Nephron progenitor cell (in vitro differentiated cells): Measurements from ENCODE around the gene EYA2.

Experiments used
- DNase-seq: peaks from one replicate; pipeline ENCODE4 v3.0.0; 2021
- H3K27ac Mint-ChIP-seq: 2 replicates; pipeline ENCODE4 v1.8.0; 2021; ENCODE audit warnings: mild to moderate bottlenecking, moderate library complexity, mixed read lengths
- H3K27me3 Mint-ChIP-seq: 2 replicates; pipeline ENCODE4 v1.8.0; 2021; ENCODE audit warnings: mild to moderate bottlenecking, low read depth, mixed read lengths; ENCODE audit not compliant: poor library complexity
- H3K36me3 Mint-ChIP-seq: 2 replicates; pipeline ENCODE4 v1.8.0; 2021; ENCODE audit warnings: low read depth, mixed read lengths
- H3K4me1 Mint-ChIP-seq: 2 replicates; pipeline ENCODE4 v1.8.0; 2021; ENCODE audit warnings: mixed read lengths
- H3K4me3 Mint-ChIP-seq: 2 replicates; pipeline ENCODE4 v1.8.0; 2021; ENCODE audit warnings: mild to moderate bottlenecking, moderate library complexity, mixed read lengths
- H3K9me3 Mint-ChIP-seq: 2 replicates; pipeline ENCODE4 v1.8.0; 2021; ENCODE audit warnings: mild to moderate bottlenecking, moderate library complexity, mixed read lengths
- CTCF ChIP-seq: fragments of 200-600 bp; sonication (generic); IDR thresholded peaks from 2 replicates; pipeline ENCODE4 v1.5.0; 2021; ENCODE audit warnings: antibody characterized with exemption

EYA2 gene

GRCh38 chr20:47029845-47030244, 135.2 kb downstream of the EYA2 start:
- Mint-ChIP-seq H3K4me1 (peaks cover 42% of the 10 kb centered on the region), H3K27ac (no peak overlapping the region), H3K27me3 (no peaks in the 10 kb centered on the region), H3K4me3 (no peak overlapping the region), H3K9me3 (peaks cover 14% of the 10 kb centered on the region), H3K36me3 (peaks cover 22% of the 10 kb centered on the region)
- DNase-seq: no peak
- no peak for TF ChIP-seq CTCF

GRCh38 chr20:47030271-47030810, 135.7 kb downstream of the EYA2 start:
- no peak for TF ChIP-seq CTCF
- Mint-ChIP-seq H3K36me3 (peaks cover 22% of the 10 kb centered on the region), H3K27me3 (no peaks in the 10 kb centered on the region), H3K27ac (no peak overlapping the region), H3K9me3 (peaks cover 14% of the 10 kb centered on the region), H3K4me3 (no peak overlapping the region), H3K4me1 (peaks cover 42% of the 10 kb centered on the region)
- no peak for DNase-seq

GRCh38 chr20:47031004-47031403, 136.4 kb downstream of the EYA2 start:
- Mint-ChIP-seq H3K27me3 (peaks cover 2% of the 10 kb centered on the region), H3K36me3 (peaks cover 22% of the 10 kb centered on the region), H3K27ac (no peak overlapping the region), H3K4me1 (peaks cover 44% of the 10 kb centered on the region), H3K9me3 (peaks cover 14% of the 10 kb centered on the region), H3K4me3 (no peak overlapping the region)
- no peak for TF ChIP-seq CTCF
- DNase-seq: no peak

- no peak for TF ChIP-seq CTCF
- Mint-ChIP-seq H3K9me3 (peaks cover 15% of the 10 kb centered on the region), H3K4me3 (no peak overlapping the region), H3K36me3 (peaks cover 27% of the 10 kb centered on the region), H3K27me3 (peaks cover 3% of the 10 kb centered on the region), H3K27ac (no peak overlapping the region), H3K4me1 (peaks cover 44% of the 10 kb centered on the region)
- DNase-seq: no peak
Measured at GRCh38 chr20:47031821-47032220, 137.2 kb downstream of the EYA2 start.

- peak overlapping the region; percentile 16 for H3K27ac Mint-ChIP-seq
- no peak for TF ChIP-seq CTCF
- H3K27me3 Mint-ChIP-seq: peaks cover 3% of the 10 kb centered on the region
- no peak overlapping the region for H3K4me3 Mint-ChIP-seq
- peaks cover 14% of the 10 kb centered on the region for H3K9me3 Mint-ChIP-seq
- no peak for DNase-seq
- H3K36me3 Mint-ChIP-seq: peaks cover 23% of the 10 kb centered on the region
- H3K4me1 Mint-ChIP-seq: peaks cover 44% of the 10 kb centered on the region
Measured at GRCh38 chr20:47032933-47033578, 138.4 kb downstream of the EYA2 start.

GRCh38 chr20:47033665-47034064, 139.0 kb downstream of the EYA2 start:
- Mint-ChIP-seq H3K27ac (no peak overlapping the region), H3K27me3 (peaks cover 6% of the 10 kb centered on the region), H3K4me3 (no peak overlapping the region), H3K9me3 (peaks cover 9% of the 10 kb centered on the region), H3K36me3 (peaks cover 17% of the 10 kb centered on the region), H3K4me1 (peaks cover 44% of the 10 kb centered on the region)
- TF ChIP-seq CTCF: no peak
- DNase-seq: no peak
